Neural cell (in vitro differentiated cells): ENCODE measurements around the gene POU2F3. TPM values are rescaled to one million over a fixed set of nuclear protein-coding genes. Genes with fewer than 3 reads are reported as not detected.

Experiments used
- H2AFZ ChIP-seq: fragments of 200-600, 300-800 bp; sonication (generic), shearing (Covaris generic); 2 replicates; pipeline ENCODE4 v1.6.0; 2014; ENCODE audit warnings: low read depth, mild to moderate bottlenecking, antibody characterized with exemption, low read length, moderate library complexity
- H3F3A ChIP-seq: fragments of 200-600 bp; shearing (Covaris generic); 2 replicates; pipeline ENCODE4 v1.6.1; 2016; ENCODE audit warnings: mild to moderate bottlenecking, moderate library complexity, mixed read lengths, antibody characterized with exemption, low read length; ENCODE audit not compliant: insufficient read depth, poor library complexity, severe bottlenecking
- H3K27ac ChIP-seq: fragments of 200-600, 300-800 bp; sonication (generic), shearing (Covaris generic); 2 replicates; pipeline ENCODE4 v1.5.1; 2014; ENCODE audit warnings: mild to moderate bottlenecking, low read length, moderate library complexity
- H3K27me3 ChIP-seq: fragments of 300-800, 200-600 bp; sonication (generic), shearing (Covaris generic); 2 replicates; pipeline ENCODE4 v1.6.0; 2014; ENCODE audit warnings: mild to moderate bottlenecking, low read depth, low read length, moderate library complexity; ENCODE audit not compliant: insufficient read depth
- H3K36me3 ChIP-seq: fragments of 300-800, 200-600 bp; sonication (generic), shearing (Covaris generic); 2 replicates; pipeline ENCODE4 v1.5.1; 2014; ENCODE audit warnings: mild to moderate bottlenecking, antibody characterized with exemption, low read length, moderate library complexity; ENCODE audit not compliant: insufficient read depth
- H3K4me2 ChIP-seq: fragments of 300-800, 200-600 bp; sonication (generic), shearing (Covaris generic); 2 replicates; pipeline ENCODE4 v1.6.0; 2014; ENCODE audit warnings: mild to moderate bottlenecking, low read length
- H3K4me3 ChIP-seq: fragments of 300-800, 200-600 bp; sonication (generic), shearing (Covaris generic); 2 replicates; pipeline ENCODE4 v1.5.1; 2014; ENCODE audit warnings: mild to moderate bottlenecking, low read length, moderate library complexity
- H3K79me2 ChIP-seq: fragments of 200-600 bp; shearing (Covaris generic); replicated peaks from 2 replicates; pipeline ENCODE4 v1.6.0; 2014; ENCODE audit warnings: mild to moderate bottlenecking, low read length, moderate library complexity; ENCODE audit not compliant: insufficient read depth
- H3K9ac ChIP-seq: fragments of 300-800, 200-600 bp; sonication (generic), shearing (Covaris generic); 2 replicates; pipeline ENCODE4 v1.6.1; 2016; ENCODE audit warnings: mild to moderate bottlenecking, low read length, mixed read lengths
- H3K9me2 ChIP-seq: fragments of 200-600 bp; shearing (Covaris generic); 2 replicates; pipeline ENCODE4 v1.6.1; 2016; ENCODE audit warnings: mild to moderate bottlenecking, low read length, mixed read lengths; ENCODE audit not compliant: insufficient read depth
- H3K9me3 ChIP-seq: fragments of 200-600, 300-800 bp; sonication (generic), shearing (Covaris generic); 2 replicates; pipeline ENCODE4 v1.6.1; 2016; ENCODE audit warnings: mild to moderate bottlenecking, mixed run types, low read length, moderate library complexity, mixed read lengths
- H4K20me1 ChIP-seq: fragments of 200-600 bp; shearing (Covaris generic); 2 replicates; pipeline ENCODE4 v1.6.1; 2016; ENCODE audit warnings: mild to moderate bottlenecking, mixed run types; ENCODE audit not compliant: insufficient read depth
- CTCF ChIP-seq: fragments of 450-650 bp; IDR thresholded peaks from 2 replicates; pipeline ENCODE4 v1.5.1; 2014; ENCODE audit warnings: antibody characterized with exemption, mild to moderate bottlenecking, moderate library complexity; ENCODE audit not compliant: poor library complexity, severe bottlenecking
- EP300 ChIP-seq: fragments of 450-650 bp; conservative IDR thresholded peaks from 2 replicates; pipeline ENCODE4 v1.6.1; 2014; ENCODE audit warnings: antibody characterized with exemption, mild to moderate bottlenecking, moderate library complexity; ENCODE audit not compliant: poor library complexity, severe bottlenecking
- EZH2 ChIP-seq: fragments of 200-600, 300-800 bp; shearing (Covaris generic), sonication (generic); IDR thresholded peaks from 2 replicates; pipeline ENCODE4 v1.6.1; 2014; ENCODE audit warnings: antibody characterized with exemption, low read length, borderline replicate concordance, mild to moderate bottlenecking; ENCODE audit not compliant: insufficient read depth, poor library complexity, severe bottlenecking
- MXI1 ChIP-seq: fragments of 450-650 bp; conservative IDR thresholded peaks from 2 replicates; pipeline ENCODE4 v1.6.1; 2014; ENCODE audit warnings: antibody characterized with exemption, mild to moderate bottlenecking; ENCODE audit not compliant: poor library complexity, severe bottlenecking
- POLR2AphosphoS5 ChIP-seq: IDR thresholded peaks from 2 replicates; pipeline ENCODE4 v1.6.1; 2012
- RAD21 ChIP-seq: fragments of 450-650 bp; conservative IDR thresholded peaks from 2 replicates; pipeline ENCODE4 v1.6.1; 2014; ENCODE audit warnings: antibody characterized with exemption, mild to moderate bottlenecking, moderate library complexity
- REST ChIP-seq: IDR thresholded peaks from 2 replicates; pipeline ENCODE4 v1.6.1; 2012; ENCODE audit warnings: borderline replicate concordance
- SMC3 ChIP-seq: fragments of 450-650 bp; conservative IDR thresholded peaks from 2 replicates; pipeline ENCODE4 v1.6.1; 2014; ENCODE audit warnings: antibody characterized with exemption, mild to moderate bottlenecking, moderate library complexity; ENCODE audit not compliant: poor library complexity
- TAF1 ChIP-seq: IDR thresholded peaks from 2 replicates; pipeline ENCODE4 v1.6.1; 2012; ENCODE audit warnings: low read depth
- polyA plus RNA-seq: library from polyadenylated mRNA; depleted of rRNA; stranded (reverse); fragments of >200 nt; gene quantifications from 2 replicates; pipeline ENCODE4 v1.2.3, GENCODE V29; 2014

The POU2F3 gene
- polyA plus RNA-seq, 1 donor from 2014 or later, result not detected

GRCh38 chr11:120207512-120207911 lies 32.4 kb upstream of the POU2F3 start (continued):
- TF ChIP-seq EZH2 (no peak), TAF1 (no peak), SMC3 (no peak)

- no peaks in the 10 kb centered on the region for H3F3A ChIP-seq
- peaks cover 32% of the 10 kb centered on the region for H3K27me3 ChIP-seq
- H3K9ac ChIP-seq, result no peak overlapping the region
- no peaks in the 10 kb centered on the region for H3K79me2 ChIP-seq
- H2AFZ ChIP-seq, result no peak overlapping the region
- no peak overlapping the region for H3K4me3 ChIP-seq
- no peak overlapping the region for H3K27ac ChIP-seq
- H3K9me3 ChIP-seq, result no peaks in the 10 kb centered on the region
- TF ChIP-seq REST (no peak), TAF1 (no peak), MXI1 (no peak), EZH2 (no peak), RAD21 (no peak), SMC3 (no peak), POLR2AphosphoS5 (no peak), EP300 (no peak), CTCF (no peak)
- no peak overlapping the region for H3K4me2 ChIP-seq
- H3K36me3 ChIP-seq, result no peaks in the 10 kb centered on the region
- no peaks in the 10 kb centered on the region for H3K9me2 ChIP-seq
- no peaks in the 10 kb centered on the region for H4K20me1 ChIP-seq
Observed at GRCh38 chr11:120208001-120208441, 31.9 kb upstream of the POU2F3 start.

GRCh38 chr11:120208777-120209176 lies 31.2 kb upstream of the POU2F3 start:
- Histone ChIP-seq H3K27ac (no peak overlapping the region), H3K4me2 (no peak overlapping the region), H3K36me3 (no peaks in the 10 kb centered on the region), H2AFZ (no peak overlapping the region), H3K9me3 (no peaks in the 10 kb centered on the region), H4K20me1 (no peaks in the 10 kb centered on the region), H3K4me3 (no peak overlapping the region), H3K9ac (no peak overlapping the region), H3K9me2 (no peaks in the 10 kb centered on the region), H3F3A (no peaks in the 10 kb centered on the region), H3K79me2 (no peaks in the 10 kb centered on the region), H3K27me3 (peaks cover 32% of the 10 kb centered on the region)
- TF ChIP-seq SMC3, result no peak
